Erythroblast (primary cell): Measurements from ENCODE around the gene C8B.

Source experiments
- GATA1 ChIP-seq: IDR thresholded peaks from 2 replicates; pipeline ENCODE4 v1.6.1; 2011; ENCODE audit warnings: low read depth, mild to moderate bottlenecking, control low read depth, low read length, moderate library complexity
- POLR2A ChIP-seq: IDR thresholded peaks from 2 replicates; pipeline ENCODE4 v1.6.1; 2011; ENCODE audit warnings: mild to moderate bottlenecking, low read length

GRCh38 chr1:56901716-56902115, 64.1 kb downstream of the C8B start:
- TF ChIP-seq POLR2A (no peak), GATA1 (no peak)
